Measurements from ENCODE around the gene ITPA. TPM values are rescaled to one million over a fixed set of nuclear protein-coding genes. Genes with fewer than 3 reads are reported as not detected.

Gene ITPA
- total and polyA plus RNA-seq, 2 experiments from 2014 or later = 33.8 to 74.1 TPM

DNA sequence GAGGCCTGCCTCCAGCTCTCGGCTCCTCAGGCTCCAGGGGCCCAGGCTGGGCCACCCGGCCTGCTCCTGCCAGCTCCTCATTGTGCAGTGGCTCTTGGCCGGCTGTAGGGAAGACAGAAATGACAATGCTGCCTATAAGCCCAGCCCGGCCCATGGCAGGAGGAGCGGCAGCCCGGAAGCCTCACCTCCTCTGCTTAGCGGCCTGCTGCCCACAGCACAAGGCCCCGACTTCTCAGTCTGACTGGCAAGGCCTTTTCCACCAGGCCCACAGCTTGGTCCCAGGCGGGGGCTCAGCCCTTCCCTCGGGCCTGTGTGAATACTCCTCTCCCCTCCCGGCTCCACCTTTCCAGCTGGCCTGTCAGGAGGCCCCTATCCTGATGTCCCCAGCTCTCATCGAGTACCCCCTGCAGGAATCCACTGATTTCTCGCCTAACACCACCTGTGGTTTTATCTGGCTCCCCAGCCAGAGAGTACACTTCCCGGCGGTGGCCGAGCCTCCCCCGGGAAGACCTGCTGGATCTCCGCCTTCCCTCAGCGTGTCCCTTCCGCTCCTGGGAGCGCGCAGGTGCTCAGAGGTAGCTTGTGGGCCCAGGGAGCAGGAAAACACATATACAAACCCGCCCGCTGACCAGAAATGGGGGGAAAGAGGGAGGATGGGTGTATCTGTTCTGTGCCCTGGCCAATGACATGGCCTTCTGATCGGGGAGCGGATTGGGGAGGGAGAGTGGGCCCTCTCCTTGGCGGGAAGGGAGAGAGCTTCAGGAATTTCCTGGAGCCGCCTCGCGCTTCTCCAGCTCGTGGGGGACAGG lies 5.8 kb upstream of the ITPA start:
- no peaks in the 10 kb centered on the region for H3K27me3 ChIP-seq
- peak overlapping the region; percentile 85 for H3K27ac ChIP-seq
- peak in 1 of 2 donors; percentile 20 for DNase-seq (ENCODE audit: low read depth in 1 of 2, low spot score in 1 of 2)

DNA sequence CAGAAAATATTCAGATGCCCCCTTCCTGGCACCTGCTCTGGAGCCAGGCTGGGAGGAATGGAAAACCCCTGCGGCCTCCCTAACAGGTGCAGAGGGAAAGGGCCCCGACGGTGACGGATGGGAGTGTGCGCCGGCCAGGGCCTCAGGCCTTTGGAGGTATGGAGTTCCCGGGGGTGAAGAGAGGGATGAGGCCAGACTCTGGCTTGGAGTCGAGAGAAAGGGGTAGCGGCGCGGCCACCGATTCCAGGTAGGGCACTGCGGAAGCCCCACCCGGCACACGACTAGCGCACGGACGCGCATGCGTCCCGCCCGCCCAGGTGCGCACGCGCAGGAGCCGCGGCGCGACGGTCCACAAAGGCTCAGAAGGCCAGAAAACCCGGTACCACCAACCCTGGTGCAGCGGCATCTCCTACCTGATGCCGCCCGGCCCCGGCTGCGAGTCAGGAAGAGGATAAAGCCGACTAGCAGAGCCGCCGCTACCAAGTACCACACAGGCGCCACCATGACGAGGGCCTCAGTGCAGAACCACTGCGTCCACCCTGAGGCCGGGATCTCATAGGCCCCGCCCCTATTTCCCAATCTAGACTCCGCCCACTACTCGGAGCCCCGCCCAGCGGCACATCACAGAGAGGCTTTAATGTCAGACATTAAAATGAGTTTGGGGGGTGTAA lies 5.0 kb upstream of the ITPA start, which contains the start of gene DDRGK1:
TSS of gene DDRGK1 (minus strand) at position 559 of the 671 bp plus-strand sequence. CDS start at position 504, 55 bp downstream.
- TF ChIP-seq, protein P1, sequence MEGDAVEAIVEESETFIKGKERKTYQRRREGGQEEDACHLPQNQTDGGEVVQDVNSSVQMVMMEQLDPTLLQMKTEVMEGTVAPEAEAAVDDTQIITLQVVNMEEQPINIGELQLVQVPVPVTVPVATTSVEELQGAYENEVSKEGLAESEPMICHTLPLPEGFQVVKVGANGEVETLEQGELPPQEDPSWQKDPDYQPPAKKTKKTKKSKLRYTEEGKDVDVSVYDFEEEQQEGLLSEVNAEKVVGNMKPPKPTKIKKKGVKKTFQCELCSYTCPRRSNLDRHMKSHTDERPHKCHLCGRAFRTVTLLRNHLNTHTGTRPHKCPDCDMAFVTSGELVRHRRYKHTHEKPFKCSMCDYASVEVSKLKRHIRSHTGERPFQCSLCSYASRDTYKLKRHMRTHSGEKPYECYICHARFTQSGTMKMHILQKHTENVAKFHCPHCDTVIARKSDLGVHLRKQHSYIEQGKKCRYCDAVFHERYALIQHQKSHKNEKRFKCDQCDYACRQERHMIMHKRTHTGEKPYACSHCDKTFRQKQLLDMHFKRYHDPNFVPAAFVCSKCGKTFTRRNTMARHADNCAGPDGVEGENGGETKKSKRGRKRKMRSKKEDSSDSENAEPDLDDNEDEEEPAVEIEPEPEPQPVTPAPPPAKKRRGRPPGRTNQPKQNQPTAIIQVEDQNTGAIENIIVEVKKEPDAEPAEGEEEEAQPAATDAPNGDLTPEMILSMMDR (IDR thresholded peaks at IDR 0.05; ENCODE audit: low read depth, low read length) = no peak
- DNase-seq (ENCODE audit: low read depth in 1 of 2, low spot score in 1 of 2) = peak; percentile 84

More for the DNA sequence above, 5.8 kb upstream of the ITPA start:
- peak overlapping the region; percentile 73 for H3K4me3 ChIP-seq
- no peaks in the 10 kb centered on the region for H3K9me3 ChIP-seq (ENCODE audit: low read depth)
- TF ChIP-seq, protein P1 (IDR thresholded peaks at IDR 0.05; ENCODE audit: low read depth, low read length) = no peak
- H3K36me3 ChIP-seq = peaks cover 13% of the 10 kb centered on the region
- H3K4me1 ChIP-seq (ENCODE audit: low read depth) = peaks cover 9% of the 10 kb centered on the region

DNA sequence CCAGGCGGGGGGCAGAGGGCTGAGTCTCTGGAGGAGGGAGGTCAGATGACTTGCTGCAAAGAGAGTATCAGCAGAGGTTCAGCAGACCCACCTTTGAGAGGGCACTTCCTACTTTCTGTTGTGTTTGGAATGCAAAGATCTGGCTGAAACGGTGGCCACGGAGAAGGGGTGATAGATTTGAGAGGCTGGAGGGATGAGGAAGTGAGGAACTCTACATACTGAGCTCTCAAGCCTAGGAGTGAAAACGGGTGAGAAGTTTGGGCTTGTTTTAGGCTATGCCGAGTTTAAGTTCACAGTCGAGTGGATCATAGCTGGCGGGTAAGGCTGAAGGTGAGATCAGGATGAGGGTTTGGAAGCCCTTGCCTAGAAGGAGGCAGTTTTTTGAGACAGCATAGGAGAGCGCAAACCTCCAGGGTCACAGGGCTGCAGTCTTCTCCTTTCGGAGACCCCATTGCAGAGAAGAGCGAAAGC lies 477 bp upstream of the ITPA start:
- H3K4me1 ChIP-seq (ENCODE audit: low read depth) = peaks cover 7% of the 10 kb centered on the region
- H3K27ac ChIP-seq = peak overlapping the region; percentile 80
- TF ChIP-seq, protein P1 (IDR thresholded peaks at IDR 0.05; ENCODE audit: low read depth, low read length) = no peak
- no peaks in the 10 kb centered on the region for H3K9me3 ChIP-seq (ENCODE audit: low read depth)
- peak overlapping the region; percentile 81 for H3K4me3 ChIP-seq
- no peaks in the 10 kb centered on the region for H3K27me3 ChIP-seq
- DNase-seq (ENCODE audit: low read depth in 1 of 2, low spot score in 1 of 2) = peak; percentile 12 to 24
- H3K36me3 ChIP-seq = peaks cover 7% of the 10 kb centered on the region

More for the DNA sequence above, 5.0 kb upstream of the ITPA start, which contains the start of gene DDRGK1:
- Histone ChIP-seq H3K27me3 (no peaks in the 10 kb centered on the region), H3K4me3 (peak within 1 kb of the TSS; percentile 73), H3K4me1 (ENCODE audit: low read depth) (peaks cover 10% of the 10 kb centered on the region), H3K36me3 (peaks cover 9% of the 10 kb centered on the region), H3K27ac (peak within 1 kb of the TSS; percentile 85), H3K9me3 (ENCODE audit: low read depth) (no peaks in the 10 kb centered on the region)

DNA sequence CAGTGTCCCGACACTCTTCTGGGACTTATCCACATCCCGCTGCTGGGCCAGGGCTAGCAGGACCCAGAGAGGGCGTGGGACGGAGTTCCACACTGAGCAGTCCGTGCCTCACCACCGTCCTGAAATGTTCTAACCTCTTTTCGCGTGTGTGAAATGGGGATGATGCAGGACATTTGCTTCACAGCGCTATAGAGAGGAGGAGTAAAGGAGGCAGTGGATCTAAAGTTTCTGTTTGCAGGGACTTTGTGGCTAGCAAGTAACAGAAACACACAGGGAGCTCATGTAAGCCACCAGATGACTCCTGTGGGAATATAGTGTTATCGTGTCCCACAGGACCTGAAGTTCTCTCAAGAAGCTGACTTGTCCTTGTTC lies 634 bp downstream of the ITPA start:
- DNase-seq (ENCODE audit: low read depth in 1 of 2, low spot score in 1 of 2) = peak in 1 of 2 donors; percentile 13
- Histone ChIP-seq H3K4me3 (peak overlapping the region; percentile 81), H3K4me1 (ENCODE audit: low read depth) (peaks cover 7% of the 10 kb centered on the region), H3K9me3 (ENCODE audit: low read depth) (no peaks in the 10 kb centered on the region), H3K36me3 (peaks cover 9% of the 10 kb centered on the region), H3K27ac (peak overlapping the region; percentile 80), H3K27me3 (no peaks in the 10 kb centered on the region)
- TF ChIP-seq, protein P1 (IDR thresholded peaks at IDR 0.05; ENCODE audit: low read depth, low read length) = no peak

GRCh38 chr20:3210346-3210745 lies 1.0 kb downstream of the ITPA start:
- DNase-seq (ENCODE audit: low read depth in 1 of 2, low spot score in 1 of 2) = no peak
- Histone ChIP-seq H3K36me3 (peaks cover 9% of the 10 kb centered on the region), H3K9me3 (ENCODE audit: low read depth) (no peaks in the 10 kb centered on the region), H3K27me3 (no peaks in the 10 kb centered on the region), H3K4me1 (ENCODE audit: low read depth) (peaks cover 7% of the 10 kb centered on the region), H3K4me3 (peak overlapping the region; percentile 81), H3K27ac (no peak overlapping the region)
- TF ChIP-seq, protein P1 (IDR thresholded peaks at IDR 0.05; ENCODE audit: low read depth, low read length) = no peak
